ENCODE data around the gene MAGEA9B. TPM values are rescaled to one million over a fixed set of nuclear protein-coding genes. Genes with fewer than 3 reads are reported as not detected.

MAGEA9B gene
- total RNA-seq, 2 experiments from 2014 or later: not detected

- Histone ChIP-seq H3K36me3 (ENCODE audit: insufficient read depth, low read length) (no peaks in the 10 kb centered on the region), H3K4me3 (ENCODE audit: low read depth, low read length, poor library complexity, severe bottlenecking) (peak overlapping the region; percentile 75), H3K4me1 (ENCODE audit: insufficient read depth, low read length, poor library complexity, severe bottlenecking) (peaks cover 19% of the 10 kb centered on the region), H3K9me2 (ENCODE audit: insufficient read depth, low read length) (no peaks in the 10 kb centered on the region), H3K9me3 (ENCODE audit: low read length) (no peaks in the 10 kb centered on the region), H3K79me2 (ENCODE audit: insufficient read depth, low read depth, low read length) (peaks cover 4% of the 10 kb centered on the region; the same call in 1 of the 2 replicates), H2AFZ (ENCODE audit: low read length) (peak overlapping the region; percentile 59), H3K4me2 (ENCODE audit: low read length) (peak overlapping the region; percentile 80), H4K20me1 (ENCODE audit: insufficient read depth, low read length) (no peaks in the 10 kb centered on the region), H3K27ac (ENCODE audit: low read depth, low read length, poor library complexity, severe bottlenecking) (no peak overlapping the region)
- DNase-seq (ENCODE audit: low spot score): no peak
- BruUV-seq (replicated peaks): no TSS peak
- POLR2A ChIA-PET: no interaction called here
- CTCF ChIA-PET (ENCODE audit: unreplicated experiment): no interaction called here
- TF ChIP-seq CTCF (conservative IDR thresholded peaks at IDR 0.05; ENCODE audit: low read length) (no peak), EZH2phosphoT487 (IDR thresholded peaks at IDR 0.05; ENCODE audit: borderline replicate concordance, low read depth, low read length) (no peak)
- intact Hi-C loops (cut with micrococcal nuclease; ENCODE audit: unreplicated experiment): no loop called here
Measured at GRCh38 chrX:149630681-149631233, 43.5 kb upstream of the MAGEA9B start.

GRCh38 chrX:149629730-149630387 lies 42.6 kb upstream of the MAGEA9B start:
- no peaks in the 10 kb centered on the region for H4K20me1 ChIP-seq (ENCODE audit: insufficient read depth, low read length)
- no peaks in the 10 kb centered on the region for H3K9me2 ChIP-seq (ENCODE audit: insufficient read depth, low read length)
- H2AFZ ChIP-seq (ENCODE audit: low read length): no peak overlapping the region
- peak overlapping the region; percentile 75 for H3K4me3 ChIP-seq (ENCODE audit: low read depth, low read length, poor library complexity, severe bottlenecking)
- DNase-seq (ENCODE audit: low spot score): no peak
- TF ChIP-seq EZH2phosphoT487 (IDR thresholded peaks at IDR 0.05; ENCODE audit: borderline replicate concordance, low read depth, low read length) (no peak), CTCF (conservative IDR thresholded peaks at IDR 0.05; ENCODE audit: low read length) (no peak)
- H3K9me3 ChIP-seq (ENCODE audit: low read length): no peaks in the 10 kb centered on the region
- intact Hi-C loops (cut with micrococcal nuclease; ENCODE audit: unreplicated experiment): no loop called here
- no peak overlapping the region for H3K27ac ChIP-seq (ENCODE audit: low read depth, low read length, poor library complexity, severe bottlenecking)
- ChIA-PET POLR2A (no interaction called here), CTCF (ENCODE audit: unreplicated experiment) (no interaction called here)
- H3K79me2 ChIP-seq (ENCODE audit: insufficient read depth, low read depth, low read length): peaks cover 4% of the 10 kb centered on the region; the same call in 1 of the 2 replicates
- peaks cover 19% of the 10 kb centered on the region for H3K4me1 ChIP-seq (ENCODE audit: insufficient read depth, low read length, poor library complexity, severe bottlenecking)
- H3K36me3 ChIP-seq (ENCODE audit: insufficient read depth, low read length): no peaks in the 10 kb centered on the region
- H3K4me2 ChIP-seq (ENCODE audit: low read length): peak overlapping the region; percentile 80
- no TSS peak for BruUV-seq (replicated peaks)

GRCh38 chrX:149628768-149629167 lies 41.5 kb upstream of the MAGEA9B start:
- POLR2A ChIA-PET: no interaction called here
- no TSS peak for BruUV-seq (replicated peaks)
- H3K9me2 ChIP-seq (ENCODE audit: insufficient read depth, low read length): no peaks in the 10 kb centered on the region
- TF ChIP-seq CTCF (conservative IDR thresholded peaks at IDR 0.05; ENCODE audit: low read length) (no peak), EZH2phosphoT487 (IDR thresholded peaks at IDR 0.05; ENCODE audit: borderline replicate concordance, low read depth, low read length) (no peak)
- intact Hi-C loops (cut with micrococcal nuclease; ENCODE audit: unreplicated experiment): no loop called here
- no peak overlapping the region for H2AFZ ChIP-seq (ENCODE audit: low read length)
- no peak for DNase-seq (ENCODE audit: low spot score)
- CTCF ChIA-PET (ENCODE audit: unreplicated experiment): no interaction called here
- H3K79me2 ChIP-seq (ENCODE audit: insufficient read depth, low read depth, low read length): peaks cover 4% of the 10 kb centered on the region; the same call in 1 of the 2 replicates
- no peaks in the 10 kb centered on the region for H3K9me3 ChIP-seq (ENCODE audit: low read length)
- H4K20me1 ChIP-seq (ENCODE audit: insufficient read depth, low read length): no peaks in the 10 kb centered on the region
- H3K4me1 ChIP-seq (ENCODE audit: insufficient read depth, low read length, poor library complexity, severe bottlenecking): peaks cover 19% of the 10 kb centered on the region
- no peak overlapping the region for H3K27ac ChIP-seq (ENCODE audit: low read depth, low read length, poor library complexity, severe bottlenecking)
- no peaks in the 10 kb centered on the region for H3K36me3 ChIP-seq (ENCODE audit: insufficient read depth, low read length)
- H3K4me3 ChIP-seq (ENCODE audit: low read depth, low read length, poor library complexity, severe bottlenecking): no peak overlapping the region
- H3K4me2 ChIP-seq (ENCODE audit: low read length): no peak overlapping the region

All from OCI-LY7 (cell line).